Osteoblast (primary cell): ENCODE measurements around the gene SLF1. TPM values are rescaled to one million over a fixed set of nuclear protein-coding genes. Genes with fewer than 3 reads are reported as not detected.

Experiments used
- DNase-seq: peaks from one replicate; pipeline ENCODE4 v3.0.0; 2011; ENCODE audit warnings: low spot score, mixed read lengths; ENCODE audit not compliant: insufficient read length; ENCODE audit errors: missing footprints
- H2AFZ ChIP-seq: 2 replicates; pipeline ENCODE4 v1.6.0; 2011; ENCODE audit warnings: mild to moderate bottlenecking, low read length
- H3K27ac ChIP-seq: 2 replicates; pipeline ENCODE4 v1.5.1; 2011; ENCODE audit warnings: mild to moderate bottlenecking, low read depth, low read length, moderate library complexity
- H3K27me3 ChIP-seq: 2 replicates; pipeline ENCODE4 v1.6.0; 2012; ENCODE audit warnings: mild to moderate bottlenecking, control low read depth, inconsistent platforms, low read length, moderate library complexity; ENCODE audit not compliant: insufficient read depth
- H3K36me3 ChIP-seq: 2 replicates; pipeline ENCODE4 v1.5.1; 2011; ENCODE audit warnings: mild to moderate bottlenecking, low read length, control low read depth, moderate library complexity; ENCODE audit not compliant: insufficient read depth
- H3K4me1 ChIP-seq: 2 replicates; pipeline ENCODE4 v1.5.1; 2011; ENCODE audit warnings: mild to moderate bottlenecking, low read length, control low read depth, moderate library complexity; ENCODE audit not compliant: insufficient read depth
- H3K4me2 ChIP-seq: 2 replicates; pipeline ENCODE4 v1.6.0; 2011; ENCODE audit warnings: mild to moderate bottlenecking, low read length; ENCODE audit not compliant: insufficient read depth
- H3K4me3 ChIP-seq: fragments of 200-600 bp; sonication (generic); 3 replicates; pipeline ENCODE4 v1.5.1; 2012; ENCODE audit warnings: mild to moderate bottlenecking, low read length, inconsistent platforms; ENCODE audit not compliant: insufficient read depth
- H3K79me2 ChIP-seq: 2 replicates; pipeline ENCODE4 v1.6.0; 2012; ENCODE audit warnings: mild to moderate bottlenecking, low read length, control low read depth, inconsistent platforms; ENCODE audit not compliant: insufficient read depth
- H3K9me3 ChIP-seq: 2 replicates; pipeline ENCODE4 v1.5.1; 2011; ENCODE audit warnings: low read depth, low read length, control low read depth
- H4K20me1 ChIP-seq: 2 replicates; pipeline ENCODE4 v1.6.0; 2012; ENCODE audit warnings: mild to moderate bottlenecking, low read length, control low read depth; ENCODE audit not compliant: insufficient read depth
- total RNA-seq: library from RNA; depleted of rRNA; stranded (reverse); fragments of >200 nt; gene quantifications from 2 replicates; pipeline ENCODE4 v1.2.3, GENCODE V29; 2012
- TF ChIP-seq, protein P1 (sequence below): IDR thresholded peaks from 2 replicates; pipeline ENCODE4 v1.5.1; 2011; ENCODE audit warnings: mild to moderate bottlenecking, low read depth, low read length, moderate library complexity; ENCODE audit errors: extremely low read depth

The SLF1 gene
- total RNA-seq, 1 donor, result 4.7 TPM

DNA sequence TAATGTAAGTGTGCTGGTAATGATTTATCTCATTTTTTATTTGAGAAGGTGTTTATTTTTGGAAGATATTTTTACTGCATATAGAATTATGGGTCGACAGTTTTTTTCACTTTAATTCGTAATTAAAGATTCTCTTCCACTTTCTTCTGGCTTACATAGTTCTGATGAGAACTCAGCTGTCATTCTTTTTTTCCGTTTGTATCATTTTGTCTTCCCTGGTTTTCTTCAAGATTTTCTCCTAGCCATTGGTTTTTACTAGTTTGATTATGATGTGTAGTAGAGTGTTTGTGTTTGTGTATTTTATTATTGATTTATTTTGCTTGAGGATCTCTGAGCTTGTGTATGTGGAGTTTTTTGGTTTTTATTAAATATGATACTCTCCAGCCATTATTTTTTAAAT, 21.7 kb downstream of the SLF1 start:
- no peaks in the 10 kb centered on the region for H3K9me3 ChIP-seq
- no peak for DNase-seq
- no peak overlapping the region for H2AFZ ChIP-seq
- H3K4me3 ChIP-seq, result no peak overlapping the region
- no peaks in the 10 kb centered on the region for H4K20me1 ChIP-seq
- no peaks in the 10 kb centered on the region for H3K36me3 ChIP-seq
- H3K4me2 ChIP-seq, result no peak overlapping the region
- no peak overlapping the region for H3K27ac ChIP-seq
- TF ChIP-seq, protein P1, sequence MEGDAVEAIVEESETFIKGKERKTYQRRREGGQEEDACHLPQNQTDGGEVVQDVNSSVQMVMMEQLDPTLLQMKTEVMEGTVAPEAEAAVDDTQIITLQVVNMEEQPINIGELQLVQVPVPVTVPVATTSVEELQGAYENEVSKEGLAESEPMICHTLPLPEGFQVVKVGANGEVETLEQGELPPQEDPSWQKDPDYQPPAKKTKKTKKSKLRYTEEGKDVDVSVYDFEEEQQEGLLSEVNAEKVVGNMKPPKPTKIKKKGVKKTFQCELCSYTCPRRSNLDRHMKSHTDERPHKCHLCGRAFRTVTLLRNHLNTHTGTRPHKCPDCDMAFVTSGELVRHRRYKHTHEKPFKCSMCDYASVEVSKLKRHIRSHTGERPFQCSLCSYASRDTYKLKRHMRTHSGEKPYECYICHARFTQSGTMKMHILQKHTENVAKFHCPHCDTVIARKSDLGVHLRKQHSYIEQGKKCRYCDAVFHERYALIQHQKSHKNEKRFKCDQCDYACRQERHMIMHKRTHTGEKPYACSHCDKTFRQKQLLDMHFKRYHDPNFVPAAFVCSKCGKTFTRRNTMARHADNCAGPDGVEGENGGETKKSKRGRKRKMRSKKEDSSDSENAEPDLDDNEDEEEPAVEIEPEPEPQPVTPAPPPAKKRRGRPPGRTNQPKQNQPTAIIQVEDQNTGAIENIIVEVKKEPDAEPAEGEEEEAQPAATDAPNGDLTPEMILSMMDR, result no peak
- no peaks in the 10 kb centered on the region for H3K27me3 ChIP-seq
- H3K4me1 ChIP-seq, result no peaks in the 10 kb centered on the region
- H3K79me2 ChIP-seq, result peaks cover 14% of the 10 kb centered on the region

DNA sequence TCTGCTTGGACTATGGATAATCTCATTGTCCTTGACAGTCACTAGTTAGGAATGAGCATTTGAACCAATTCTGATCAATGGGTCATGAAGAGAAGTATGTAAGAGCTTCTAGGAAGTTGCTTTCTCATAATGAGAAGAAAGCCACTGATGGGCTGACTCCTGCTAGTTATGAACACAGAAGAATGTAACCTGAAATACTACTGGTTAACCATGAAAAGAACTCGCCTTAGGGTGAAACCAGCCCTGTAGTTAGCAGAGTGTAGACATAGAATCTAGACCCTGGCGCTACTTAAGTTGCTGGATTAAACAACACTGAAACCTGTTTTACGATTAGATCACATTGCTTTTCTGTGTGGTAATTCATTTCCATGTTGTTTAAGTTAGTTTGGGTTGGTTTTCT, 26.6 kb downstream of the SLF1 start:
- H4K20me1 ChIP-seq, result no peaks in the 10 kb centered on the region
- no peaks in the 10 kb centered on the region for H3K79me2 ChIP-seq
- TF ChIP-seq, protein P1, result no peak
- no peaks in the 10 kb centered on the region for H3K27me3 ChIP-seq
- no peaks in the 10 kb centered on the region for H3K36me3 ChIP-seq
- H3K9me3 ChIP-seq, result no peaks in the 10 kb centered on the region
- no peak overlapping the region for H3K4me2 ChIP-seq
- H3K4me1 ChIP-seq, result no peaks in the 10 kb centered on the region
- DNase-seq, result no peak
- H2AFZ ChIP-seq, result no peak overlapping the region
- no peak overlapping the region for H3K27ac ChIP-seq
- H3K4me3 ChIP-seq, result no peak overlapping the region

GRCh38 chr5:94646758-94647157, 28.3 kb downstream of the SLF1 start:
- TF ChIP-seq, protein P1, result no peak
- H3K4me2 ChIP-seq, result no peak overlapping the region
- H3K36me3 ChIP-seq, result no peaks in the 10 kb centered on the region
- H3K9me3 ChIP-seq, result no peaks in the 10 kb centered on the region
- DNase-seq, result no peak
- no peak overlapping the region for H3K4me3 ChIP-seq
- no peak overlapping the region for H3K27ac ChIP-seq
- no peak overlapping the region for H2AFZ ChIP-seq
- no peaks in the 10 kb centered on the region for H3K4me1 ChIP-seq
- H4K20me1 ChIP-seq, result no peaks in the 10 kb centered on the region
- no peaks in the 10 kb centered on the region for H3K79me2 ChIP-seq
- no peaks in the 10 kb centered on the region for H3K27me3 ChIP-seq

GRCh38 chr5:94649874-94650273, 31.4 kb downstream of the SLF1 start:
- H3K27ac ChIP-seq, result no peak overlapping the region
- no peak for DNase-seq
- H3K4me1 ChIP-seq, result no peaks in the 10 kb centered on the region
- H3K36me3 ChIP-seq, result peaks cover under 1% of the 10 kb centered on the region
- H3K27me3 ChIP-seq, result no peaks in the 10 kb centered on the region
- H3K79me2 ChIP-seq, result no peaks in the 10 kb centered on the region
- no peak overlapping the region for H3K4me3 ChIP-seq
- no peak overlapping the region for H3K4me2 ChIP-seq
- H3K9me3 ChIP-seq, result no peaks in the 10 kb centered on the region
- H4K20me1 ChIP-seq, result no peaks in the 10 kb centered on the region
- H2AFZ ChIP-seq, result no peak overlapping the region
- TF ChIP-seq, protein P1, result no peak
